Measurements from ENCODE around the gene RASEF. TPM values are rescaled to one million over a fixed set of nuclear protein-coding genes. Genes with fewer than 3 reads are reported as not detected.
"Not testable (repeated sequence)": the region's sequence is repeated elsewhere in the genome, so short reads cannot be mapped to it uniquely, and the experiment has no call there.

The RASEF gene
- total RNA-seq (1 to 10 TPM; 3.0 to 3.3 TPM), polyA plus RNA-seq (ENCODE audit: insufficient read length in 2 of 2) (1 to 10 TPM in 1 of 2 donors, under 1 TPM in 1; 0.74 to 1.2 TPM)
- long read RNA-seq, donor 1, result 0 reads
- long read RNA-seq, donor 2, result 0 reads
- long read RNA-seq, donor 3, result 0 reads
- long read RNA-seq, donor 4, result 0 reads

DNA sequence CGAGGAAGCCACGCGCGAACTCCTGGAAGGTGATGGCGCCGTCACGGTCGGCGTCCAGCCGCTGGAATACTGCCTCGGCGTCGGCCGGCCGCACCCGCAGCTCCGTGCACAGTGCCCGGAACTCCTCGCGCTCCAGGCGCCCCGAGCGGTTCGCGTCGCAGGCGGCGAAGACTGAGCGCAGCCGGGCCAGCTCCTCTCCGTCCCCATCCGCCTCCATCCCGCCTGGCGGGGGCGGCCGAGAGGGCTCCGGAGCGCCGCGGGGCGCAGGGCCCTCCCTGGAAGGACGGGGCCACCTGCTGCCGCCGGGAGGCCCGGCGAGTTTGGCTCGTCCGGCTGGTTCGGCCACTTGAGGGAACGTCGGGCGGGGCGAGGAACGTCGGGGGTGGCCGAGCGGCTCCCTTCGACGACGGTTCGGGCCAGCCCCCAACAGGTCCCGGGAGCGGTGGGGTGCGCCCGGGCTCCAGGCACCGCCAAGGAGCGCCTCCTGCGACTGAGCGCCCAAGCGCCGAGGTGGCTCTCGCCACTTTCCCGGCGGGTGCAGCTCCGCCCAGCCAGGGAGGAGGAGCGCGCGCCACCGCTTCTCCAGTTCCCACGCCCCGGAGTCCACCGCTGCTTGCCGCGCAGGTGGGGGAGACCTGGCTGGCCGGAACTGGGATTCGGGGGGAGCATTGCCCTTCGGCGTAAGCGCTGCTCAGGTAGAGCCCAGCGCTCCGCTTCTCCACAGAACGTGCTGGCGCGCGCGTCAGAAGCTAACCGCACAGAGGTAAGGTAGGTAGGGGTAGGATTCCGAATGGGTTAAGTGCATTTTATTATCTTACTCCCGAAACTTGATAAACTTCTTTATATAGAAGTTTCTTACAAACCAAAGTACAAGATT, at the start of gene RASEF:
Gene RASEF (minus strand): TSS at position 492 of the 877 bp plus-strand sequence. CDS start 275 bp downstream, at position 217.
- DNase-seq (ENCODE audit: low read depth in 4 of 6, low spot score in 6 of 6), result peak in 1 of 6 donors; percentile 36
- under 1% methylated on average over 96 of the region's 99 CpGs for WGBS (ENCODE audit: insufficient coverage)
- Histone ChIP-seq H3K36me3 (ENCODE audit: control insufficient read depth, insufficient read depth, low read length) (no peaks in the 10 kb centered on the region), H3K9me3 (ENCODE audit: control insufficient read depth, insufficient read depth, low read length) (no peaks in the 10 kb centered on the region), H3K27me3 (ENCODE audit: control insufficient read depth, insufficient read depth, low read length) (peaks cover 43% of the 10 kb centered on the region), H3K4me3 (ENCODE audit: low read depth, low read length) (peak within 1 kb of the TSS; percentile 41), H3K27ac (ENCODE audit: low read depth, low read length) (peak within 1 kb of the TSS; percentile 44), H3K4me1 (ENCODE audit: control insufficient read depth, insufficient read depth, low read length) (peaks cover 15% of the 10 kb centered on the region)

DNA sequence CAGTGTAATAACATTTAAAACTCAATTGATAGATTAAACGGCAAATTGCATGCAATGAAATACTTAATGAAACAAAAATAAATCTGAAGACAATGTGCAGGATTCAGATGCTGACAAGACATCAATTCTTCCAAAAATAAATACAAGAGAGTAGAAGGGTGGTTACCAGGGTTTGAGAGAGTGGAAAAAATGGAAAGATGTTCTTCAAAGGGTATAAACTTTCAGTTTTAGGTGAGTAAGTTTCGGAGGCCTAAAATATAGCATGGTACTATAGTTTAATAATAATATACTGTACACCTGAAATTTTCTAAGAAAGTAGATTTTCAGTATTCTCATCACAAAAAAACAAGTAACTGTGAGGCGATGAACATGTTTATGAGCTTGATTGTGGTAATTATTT, 48.2 kb upstream of the RASEF start:
- WGBS (ENCODE audit: insufficient coverage), result no CpG with 5 or more reads among the region's 3 CpGs
- no peak overlapping the region for H3K27ac ChIP-seq (ENCODE audit: low read depth, low read length)

DNA sequence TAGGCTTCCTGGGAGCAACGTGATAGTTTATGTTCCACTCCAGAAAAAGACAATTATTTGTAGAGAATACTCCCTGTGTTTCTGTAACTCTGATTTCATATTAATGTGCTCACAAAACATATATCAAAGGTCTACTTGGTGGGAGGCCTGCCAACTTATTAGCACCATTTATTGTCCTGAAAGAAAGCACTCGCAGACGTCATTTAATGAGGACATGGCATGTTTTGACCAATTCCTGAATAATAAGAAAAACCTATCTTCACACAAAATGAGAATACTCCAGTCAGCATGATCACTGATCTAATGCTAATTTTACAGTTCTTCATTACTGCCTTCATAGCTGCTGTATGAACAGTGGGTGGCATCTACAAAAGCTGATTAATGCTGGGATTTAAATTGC, 46.4 kb upstream of the RASEF start:
- no CpG with 5 or more reads among the region's 3 CpGs for WGBS (ENCODE audit: insufficient coverage)
- no peaks in the 10 kb centered on the region for H3K36me3 ChIP-seq (ENCODE audit: control insufficient read depth, insufficient read depth, low read length)

More for the DNA sequence above, 48.2 kb upstream of the RASEF start:
- H3K4me1 ChIP-seq (ENCODE audit: control insufficient read depth, insufficient read depth, low read length), result no peaks in the 10 kb centered on the region
- H3K9me3 ChIP-seq (ENCODE audit: control insufficient read depth, insufficient read depth, low read length), result peaks cover 3% of the 10 kb centered on the region
- no peak for DNase-seq (ENCODE audit: low read depth in 4 of 6, low spot score in 6 of 6)
- no peaks in the 10 kb centered on the region for H3K36me3 ChIP-seq (ENCODE audit: control insufficient read depth, insufficient read depth, low read length)
- H3K4me3 ChIP-seq (ENCODE audit: low read depth, low read length), result no peak overlapping the region
- H3K27me3 ChIP-seq (ENCODE audit: control insufficient read depth, insufficient read depth, low read length), result no peaks in the 10 kb centered on the region

DNA sequence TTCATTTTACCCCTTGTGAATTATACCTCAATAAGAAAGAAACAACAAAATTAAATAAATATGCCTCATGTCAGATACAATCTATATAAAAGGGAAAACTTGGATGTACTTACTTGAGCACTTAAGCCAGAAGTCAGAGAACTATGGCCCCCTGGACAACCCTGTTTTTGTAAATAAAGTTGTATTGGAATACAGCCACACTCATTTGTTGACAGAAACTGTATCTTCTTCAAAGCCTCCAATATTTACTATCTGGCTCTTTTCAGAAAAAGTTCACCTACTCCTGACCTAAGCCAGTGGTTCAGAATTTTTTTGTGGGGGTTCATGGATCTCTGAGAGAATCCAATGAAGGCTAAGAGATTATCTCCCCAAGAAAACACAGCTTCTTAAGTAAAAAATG, 45.3 kb upstream of the RASEF start:
- no peak for DNase-seq (ENCODE audit: low read depth in 4 of 6, low spot score in 6 of 6)
- no peak overlapping the region for H3K4me3 ChIP-seq (ENCODE audit: low read depth, low read length)

More for the DNA sequence above, 46.4 kb upstream of the RASEF start:
- DNase-seq (ENCODE audit: low read depth in 4 of 6, low spot score in 6 of 6), result peak in 4 of 6 donors; percentile 2 to 89 (median 6)
- Histone ChIP-seq H3K4me3 (ENCODE audit: low read depth, low read length) (no peak overlapping the region), H3K27me3 (ENCODE audit: control insufficient read depth, insufficient read depth, low read length) (no peaks in the 10 kb centered on the region), H3K27ac (ENCODE audit: low read depth, low read length) (no peak overlapping the region), H3K9me3 (ENCODE audit: control insufficient read depth, insufficient read depth, low read length) (no peaks in the 10 kb centered on the region), H3K4me1 (ENCODE audit: control insufficient read depth, insufficient read depth, low read length) (no peaks in the 10 kb centered on the region)

DNA sequence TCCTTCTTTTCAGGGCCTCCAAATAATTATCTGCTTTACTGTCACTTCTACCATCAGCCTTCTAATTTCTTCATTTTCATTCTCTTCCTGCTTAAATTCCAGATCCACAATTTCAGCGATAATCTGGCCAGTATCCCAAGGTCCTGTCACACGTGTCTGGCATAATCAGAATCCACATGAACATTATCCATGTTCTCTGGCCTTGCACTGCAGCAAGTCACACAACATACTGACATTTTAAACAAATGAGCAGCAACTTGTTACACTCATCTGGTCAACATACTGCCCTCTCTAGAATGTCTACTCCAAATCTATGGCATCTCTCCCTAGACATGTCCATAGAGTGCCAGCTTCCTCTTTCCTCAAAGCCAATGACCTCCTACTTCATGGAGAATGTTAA, 43.8 kb upstream of the RASEF start:
- no peak for DNase-seq (ENCODE audit: low read depth in 4 of 6, low spot score in 6 of 6)
- WGBS (ENCODE audit: insufficient coverage), result 87% methylated on average over 2 of the region's 2 CpGs
- Histone ChIP-seq H3K9me3 (ENCODE audit: control insufficient read depth, insufficient read depth, low read length) (no peaks in the 10 kb centered on the region), H3K27me3 (ENCODE audit: control insufficient read depth, insufficient read depth, low read length) (no peaks in the 10 kb centered on the region), H3K36me3 (ENCODE audit: control insufficient read depth, insufficient read depth, low read length) (no peaks in the 10 kb centered on the region), H3K27ac (ENCODE audit: low read depth, low read length) (no peak overlapping the region), H3K4me1 (ENCODE audit: control insufficient read depth, insufficient read depth, low read length) (no peaks in the 10 kb centered on the region), H3K4me3 (ENCODE audit: low read depth, low read length) (no peak overlapping the region)

More for the DNA sequence above, 45.3 kb upstream of the RASEF start:
- Histone ChIP-seq H3K27ac (ENCODE audit: low read depth, low read length) (no peak overlapping the region), H3K9me3 (ENCODE audit: control insufficient read depth, insufficient read depth, low read length) (no peaks in the 10 kb centered on the region), H3K36me3 (ENCODE audit: control insufficient read depth, insufficient read depth, low read length) (no peaks in the 10 kb centered on the region), H3K4me1 (ENCODE audit: control insufficient read depth, insufficient read depth, low read length) (no peaks in the 10 kb centered on the region), H3K27me3 (ENCODE audit: control insufficient read depth, insufficient read depth, low read length) (no peaks in the 10 kb centered on the region)

DNA sequence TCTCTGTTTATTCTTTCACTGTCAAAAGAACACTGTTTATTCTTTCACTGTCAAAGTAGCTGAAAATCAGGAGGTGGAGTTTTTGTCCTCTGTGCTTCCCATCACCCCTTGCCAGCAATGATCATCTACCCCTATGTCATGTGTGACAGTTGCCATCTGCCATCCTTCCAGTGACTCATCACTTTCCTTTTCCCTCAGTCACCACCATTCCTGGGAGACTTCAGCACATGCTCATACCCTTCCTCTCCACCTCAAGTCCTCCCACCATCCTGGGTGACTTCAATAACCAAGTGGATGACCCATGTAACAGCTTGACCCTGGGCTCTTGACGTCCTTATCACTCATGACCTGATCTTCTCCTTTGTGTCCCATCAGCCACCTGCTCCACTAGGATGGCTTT, 43.3 kb upstream of the RASEF start:
- H3K4me3 ChIP-seq (ENCODE audit: low read depth, low read length), result no peak overlapping the region
- DNase-seq (ENCODE audit: low read depth in 4 of 6, low spot score in 6 of 6), result peak in 1 of 6 donors; percentile 1
- H3K4me1 ChIP-seq (ENCODE audit: control insufficient read depth, insufficient read depth, low read length), result no peaks in the 10 kb centered on the region
- H3K9me3 ChIP-seq (ENCODE audit: control insufficient read depth, insufficient read depth, low read length), result no peaks in the 10 kb centered on the region
- no peak overlapping the region for H3K27ac ChIP-seq (ENCODE audit: low read depth, low read length)
- 93% methylated on average over 1 of the region's 1 CpG for WGBS (ENCODE audit: insufficient coverage)
- no peaks in the 10 kb centered on the region for H3K27me3 ChIP-seq (ENCODE audit: control insufficient read depth, insufficient read depth, low read length)
- H3K36me3 ChIP-seq (ENCODE audit: control insufficient read depth, insufficient read depth, low read length), result no peaks in the 10 kb centered on the region

DNA sequence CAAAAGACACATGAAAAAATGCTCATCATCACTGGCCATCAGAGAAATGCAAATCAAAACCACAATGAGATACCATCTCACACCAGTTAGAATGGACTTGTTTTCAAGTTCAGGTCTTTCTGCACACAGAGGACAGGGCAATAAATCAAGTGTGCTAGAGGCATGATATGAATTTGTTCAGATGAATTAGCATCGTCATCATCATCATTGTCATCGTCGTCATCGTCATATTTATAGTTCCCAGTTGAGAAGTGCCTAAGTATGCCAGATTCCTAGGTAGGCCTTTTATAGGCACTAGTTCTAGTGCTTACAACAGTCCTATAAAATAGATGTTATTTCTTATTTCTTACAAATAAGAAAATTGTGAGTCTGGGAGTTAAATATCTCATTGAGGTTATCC, 34.7 kb upstream of the RASEF start:
- H3K27ac ChIP-seq (ENCODE audit: low read depth, low read length), result no peak overlapping the region
- H3K36me3 ChIP-seq (ENCODE audit: control insufficient read depth, insufficient read depth, low read length), result no peaks in the 10 kb centered on the region
- H3K4me3 ChIP-seq (ENCODE audit: low read depth, low read length), result no peak overlapping the region
- H3K4me1 ChIP-seq (ENCODE audit: control insufficient read depth, insufficient read depth, low read length), result no peaks in the 10 kb centered on the region
- WGBS (ENCODE audit: insufficient coverage), result no CpG with 5 or more reads among the region's 4 CpGs
- no peaks in the 10 kb centered on the region for H3K9me3 ChIP-seq (ENCODE audit: control insufficient read depth, insufficient read depth, low read length)
- no peaks in the 10 kb centered on the region for H3K27me3 ChIP-seq (ENCODE audit: control insufficient read depth, insufficient read depth, low read length)
- DNase-seq (ENCODE audit: low read depth in 4 of 6, low spot score in 6 of 6), result no peak

DNA sequence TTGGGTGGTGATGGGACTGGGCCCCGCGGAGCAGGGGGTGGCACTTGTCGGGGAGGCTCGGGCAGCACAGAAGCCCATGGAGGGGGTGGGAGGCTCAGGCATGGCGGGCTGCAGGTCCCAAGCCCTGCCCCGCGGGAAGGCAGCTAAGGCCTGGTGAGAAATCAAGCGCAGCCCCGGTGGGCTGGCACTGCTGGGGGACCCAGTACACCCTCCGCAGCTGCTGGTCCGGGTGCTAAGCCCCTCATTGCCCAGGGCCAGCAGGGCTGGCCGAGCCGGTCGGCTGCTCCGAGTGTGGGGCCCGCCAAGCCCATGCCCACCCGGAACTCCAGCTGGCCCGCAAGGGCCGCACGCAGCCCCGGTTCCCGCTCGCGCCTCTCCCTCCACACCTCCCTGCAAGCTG, 30.4 kb upstream of the RASEF start:
- not testable (repeated sequence) for H3K27me3 ChIP-seq (ENCODE audit: control insufficient read depth, insufficient read depth, low read length); H3K4me1 ChIP-seq (ENCODE audit: control insufficient read depth, insufficient read depth, low read length); H3K9me3 ChIP-seq (ENCODE audit: control insufficient read depth, insufficient read depth, low read length); H3K36me3 ChIP-seq (ENCODE audit: control insufficient read depth, insufficient read depth, low read length); H3K27ac ChIP-seq (ENCODE audit: low read depth, low read length); DNase-seq (ENCODE audit: low read depth in 4 of 6, low spot score in 6 of 6); H3K4me3 ChIP-seq (ENCODE audit: low read depth, low read length)
- 90% methylated on average over 15 of the region's 24 CpGs for WGBS (ENCODE audit: insufficient coverage)

DNA sequence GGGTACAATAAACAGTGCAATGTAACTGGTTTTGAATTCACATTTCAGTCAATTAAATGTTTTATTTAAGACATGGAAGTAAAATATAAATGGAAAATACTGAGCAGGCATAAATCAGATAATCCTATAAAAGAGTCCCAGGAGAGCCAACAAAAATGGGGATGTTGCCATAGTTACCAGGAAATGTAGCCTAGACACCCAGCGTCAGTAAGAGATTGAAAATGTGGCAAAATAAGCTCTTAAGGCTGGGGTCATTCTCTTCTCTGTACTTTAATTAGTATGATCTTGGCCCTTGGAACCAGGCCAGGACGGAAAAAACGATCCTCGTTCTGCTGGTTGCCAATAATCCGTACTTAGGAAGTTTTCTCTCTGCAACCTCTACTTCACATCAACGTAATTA, 18.9 kb upstream of the RASEF start:
- peak in 2 of 6 donors; percentile 17 to 50 for DNase-seq (ENCODE audit: low read depth in 4 of 6, low spot score in 6 of 6)

DNA sequence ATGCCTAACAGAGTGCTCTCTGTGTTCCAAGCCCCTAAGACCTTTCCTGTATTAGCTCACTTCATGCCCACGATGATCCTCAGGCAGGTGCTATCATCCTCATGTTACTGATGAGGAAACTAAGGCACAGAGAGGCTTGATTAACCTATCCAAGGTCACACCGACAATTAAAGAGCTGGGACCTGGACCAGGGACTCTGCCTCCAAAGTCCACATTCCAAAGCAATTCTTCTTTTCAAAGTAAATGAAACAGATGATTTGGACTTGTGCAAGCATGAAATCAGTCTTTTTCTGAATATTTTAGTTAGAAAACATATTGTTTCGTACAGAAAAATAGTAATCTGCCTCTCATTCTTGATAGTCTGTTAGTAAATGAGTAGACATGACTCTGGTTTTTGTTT, 18.1 kb upstream of the RASEF start:
- no peaks in the 10 kb centered on the region for H3K36me3 ChIP-seq (ENCODE audit: control insufficient read depth, insufficient read depth, low read length)
- no peak for DNase-seq (ENCODE audit: low read depth in 4 of 6, low spot score in 6 of 6)
- 94% methylated on average over 2 of the region's 3 CpGs for WGBS (ENCODE audit: insufficient coverage)

More for the DNA sequence above, 18.9 kb upstream of the RASEF start:
- Histone ChIP-seq H3K9me3 (ENCODE audit: control insufficient read depth, insufficient read depth, low read length) (no peaks in the 10 kb centered on the region), H3K4me3 (ENCODE audit: low read depth, low read length) (no peak overlapping the region), H3K36me3 (ENCODE audit: control insufficient read depth, insufficient read depth, low read length) (no peaks in the 10 kb centered on the region), H3K27ac (ENCODE audit: low read depth, low read length) (no peak overlapping the region), H3K27me3 (ENCODE audit: control insufficient read depth, insufficient read depth, low read length) (no peaks in the 10 kb centered on the region), H3K4me1 (ENCODE audit: control insufficient read depth, insufficient read depth, low read length) (no peaks in the 10 kb centered on the region)
- 45% methylated on average over 3 of the region's 6 CpGs for WGBS (ENCODE audit: insufficient coverage)

More for the DNA sequence above, 18.1 kb upstream of the RASEF start:
- no peaks in the 10 kb centered on the region for H3K4me1 ChIP-seq (ENCODE audit: control insufficient read depth, insufficient read depth, low read length)
- H3K4me3 ChIP-seq (ENCODE audit: low read depth, low read length), result no peak overlapping the region
- no peaks in the 10 kb centered on the region for H3K27me3 ChIP-seq (ENCODE audit: control insufficient read depth, insufficient read depth, low read length)
- H3K27ac ChIP-seq (ENCODE audit: low read depth, low read length), result no peak overlapping the region
- no peaks in the 10 kb centered on the region for H3K9me3 ChIP-seq (ENCODE audit: control insufficient read depth, insufficient read depth, low read length)

Measured in spinal cord (tissue), 10 donors.